SK-N-SH (cell line): ENCODE results near the gene PKN2. TPM values are rescaled to one million over a fixed set of nuclear protein-coding genes. Genes with fewer than 3 reads are reported as not detected.

ENCODE experiments used
- CTCF ChIA-PET: fragments of 300-600, 350-600 bp; formaldehyde crosslinking; extraction: SDS; loops from one replicate; lab custom pipeline; 2021; lab: Yijun Ruan, JAX
- POLR2A ChIA-PET: fragments of 350-600 bp; sonication (Branson Sonifier 250); formaldehyde crosslinking; extraction: SDS; loops from one replicate; lab custom pipeline; 2020; ENCODE audit warnings: antibody characterized with exemption, inconsistent platforms; lab: Yijun Ruan, JAX
- DNase-seq: peaks from one replicate; pipeline ENCODE4 v3.0.0; 2012
- H2AFZ ChIP-seq: fragments of 200-600 bp; sonication (generic); 2 replicates; pipeline ENCODE4 v1.8.1; 2016; ENCODE audit warnings: antibody characterized with exemption, mild to moderate bottlenecking, low read depth
- H3F3A ChIP-seq: fragments of 200-600 bp; sonication (generic); replicated peaks from 2 replicates; pipeline ENCODE3; 2016; ENCODE audit warnings: antibody characterized with exemption, mild to moderate bottlenecking; ENCODE audit not compliant: insufficient read depth
- H3K27ac ChIP-seq, 2 experiments: fragments of 200-500 bp in 1 of 2; fragments of 200-600 bp in 1 of 2; sonication (Bioruptor generic) in 1 of 2; sonication (generic), shearing (Covaris generic) in 1 of 2; 2 replicates each; pipeline versions ENCODE4 v1.5.1 to v1.6.1; 2014 to 2016; ENCODE audit warnings: low read depth in 2 of 2, inconsistent platforms in 1 of 2, low read length in 1 of 2, mild to moderate bottlenecking in 1 of 2, mixed read lengths in 1 of 2
- H3K27me3 ChIP-seq: fragments of 200-600 bp; sonication (generic), shearing (Covaris generic); 2 replicates; pipeline ENCODE4 v1.6.1; 2016; ENCODE audit warnings: mixed run types; ENCODE audit not compliant: insufficient read depth
- H3K36me3 ChIP-seq, 2 experiments: fragments of 200-500 bp in 1 of 2; fragments of 200-600 bp in 1 of 2; sonication (Bioruptor generic) in 1 of 2; sonication (generic) in 1 of 2; replicated peaks in 1 of 2; 2 replicates each; pipeline versions ENCODE3 to v1.5.1; 2014 to 2016; ENCODE audit warnings: low read length in 1 of 2, mild to moderate bottlenecking in 1 of 2; ENCODE audit not compliant: insufficient read depth in 2 of 2, control insufficient read depth in 1 of 2
- H3K4me1 ChIP-seq, 2 experiments: fragments of 200-500 bp in 1 of 2; fragments of 200-600 bp in 1 of 2; sonication (Bioruptor generic) in 1 of 2; sonication (generic), shearing (Covaris generic) in 1 of 2; 2 replicates each; pipeline versions ENCODE4 v1.5.1 to v1.6.1; 2014 to 2016; ENCODE audit warnings: low read depth in 1 of 2, low read length in 1 of 2, mixed run types in 1 of 2; ENCODE audit not compliant: insufficient read depth in 2 of 2, control insufficient read depth in 1 of 2
- H3K4me2 ChIP-seq: fragments of 200-600 bp; sonication (generic), shearing (Covaris generic); 2 replicates; pipeline ENCODE4 v1.6.1; 2017; ENCODE audit warnings: mixed run types
- H3K4me3 ChIP-seq, 2 experiments: fragments of 200-500 bp in 1 of 2; fragments of 200-600 bp in 1 of 2; sonication (Bioruptor generic) in 1 of 2; sonication (generic), shearing (Covaris generic) in 1 of 2; 2 replicates each; pipeline versions ENCODE4 v1.5.1 to v1.8.1; 2014 to 2016; ENCODE audit warnings: low read depth in 2 of 2, inconsistent platforms in 1 of 2, low read length in 1 of 2, mild to moderate bottlenecking in 1 of 2, mixed read lengths in 1 of 2, moderate library complexity in 1 of 2
- H3K79me2 ChIP-seq: fragments of 200-600 bp; sonication (generic); 2 replicates; pipeline ENCODE4 v1.8.1; 2017; ENCODE audit warnings: mild to moderate bottlenecking; ENCODE audit not compliant: insufficient read depth
- H3K9ac ChIP-seq: fragments of 200-600 bp; sonication (generic); 2 replicates; pipeline ENCODE4 v1.6.1; 2017; ENCODE audit warnings: mixed run types
- H3K9me2 ChIP-seq: fragments of 200-600 bp; sonication (generic); 2 replicates; pipeline ENCODE4 v1.6.1; 2017; ENCODE audit warnings: mixed run types
- H3K9me3 ChIP-seq: fragments of 200-600 bp; sonication (generic); 2 replicates; pipeline ENCODE4 v1.6.1; 2017; ENCODE audit warnings: mixed run types, mild to moderate bottlenecking, moderate library complexity
- H4K20me1 ChIP-seq: fragments of 200-600 bp; sonication (generic); 2 replicates; pipeline ENCODE4 v1.6.1; 2017; ENCODE audit warnings: mild to moderate bottlenecking, mixed run types; ENCODE audit not compliant: insufficient read depth
- CHD2 ChIP-seq: fragments of 150-350 bp; IDR thresholded peaks from 2 replicates; pipeline ENCODE4 v1.6.1; 2018; ENCODE audit warnings: low read length; ENCODE audit not compliant: partially characterized antibody
- EZH2phosphoT487 ChIP-seq: fragments of 200-600 bp; sonication (generic); IDR thresholded peaks from 2 replicates; pipeline ENCODE4 v1.6.1; 2017; ENCODE audit warnings: low read depth, mixed run types, mild to moderate bottlenecking, antibody characterized with exemption, moderate library complexity, borderline replicate concordance
- FOXJ3 ChIP-seq: sonication (generic); formaldehyde crosslinking; IDR thresholded peaks from 2 replicates; pipeline ENCODE4 v1.5.1; 2020; ENCODE audit warnings: mild to moderate bottlenecking, missing genetic modification reagents
- MEF2A ChIP-seq: IDR thresholded peaks from 2 replicates; pipeline ENCODE4 v1.4.0; 2012; ENCODE audit warnings: low read depth, borderline replicate concordance
- NRF1 ChIP-seq: IDR thresholded peaks from 2 replicates; pipeline ENCODE4 v1.6.1; 2012; ENCODE audit warnings: low read depth, mild to moderate bottlenecking, low read length
- RAD21 ChIP-seq: IDR thresholded peaks from 2 replicates; pipeline ENCODE4 v1.6.1; 2012; ENCODE audit warnings: mild to moderate bottlenecking, low read length
- RCOR1 ChIP-seq: fragments of 150-350 bp; IDR thresholded peaks from 2 replicates; pipeline ENCODE4 v1.6.1; 2017; ENCODE audit warnings: antibody characterized with exemption, low read length
- RXRA ChIP-seq: IDR thresholded peaks from 2 replicates; pipeline ENCODE4 v1.4.0; 2012; ENCODE audit warnings: low read depth, mild to moderate bottlenecking, borderline replicate concordance
- SIN3A ChIP-seq: IDR thresholded peaks from 2 replicates; pipeline ENCODE4 v1.6.1; 2012; ENCODE audit warnings: low read depth, mild to moderate bottlenecking, low read length, moderate library complexity, borderline replicate concordance
- TEAD4 ChIP-seq: IDR thresholded peaks from 2 replicates; pipeline ENCODE4 v1.4.0; 2012; ENCODE audit warnings: mild to moderate bottlenecking, borderline replicate concordance; ENCODE audit not compliant: insufficient read depth
- YY1 ChIP-seq: IDR thresholded peaks from 2 replicates; pipeline ENCODE4 v1.4.0; 2012; ENCODE audit warnings: low read depth, mild to moderate bottlenecking
- WGBS: methylation state at CpG from one replicate; pipeline ENCODE4 v1.1.6; 2017; ENCODE audit warnings: low lambda C conversion rate; 5-methylcytosine and 5-hydroxymethylcytosine counted together
- polyA plus RNA-seq, 3 experiments: library from polyadenylated mRNA; depleted of rRNA; stranded (reverse); fragments of >200 nt; gene quantifications; 2 replicates each; pipeline ENCODE4 v1.2.3, GENCODE V29; 2012
- TF ChIP-seq, protein P1 (sequence below): IDR thresholded peaks from 2 replicates; pipeline ENCODE4 v1.4.0; 2012; ENCODE audit warnings: low read depth, borderline replicate concordance
- TF ChIP-seq, protein P2 (sequence below): IDR thresholded peaks from 2 replicates; pipeline ENCODE4 v1.4.0; 2012; ENCODE audit warnings: low read depth
- TF ChIP-seq, protein P3 (sequence below): fragments of 150-350 bp; IDR thresholded peaks from 2 replicates; pipeline ENCODE4 v1.6.1; 2017; ENCODE audit warnings: antibody characterized with exemption, low read length, low read depth, borderline replicate concordance
- TF ChIP-seq, protein P4 (sequence below): fragments of 150-350 bp; IDR thresholded peaks from 2 replicates; pipeline ENCODE4 v1.6.1; 2016; ENCODE audit warnings: mild to moderate bottlenecking, low read depth, low read length

PKN2 gene
- polyA plus RNA-seq, 1 of the 3 experiments (the other 2 are of a cell fraction): 6.8 TPM

DNA sequence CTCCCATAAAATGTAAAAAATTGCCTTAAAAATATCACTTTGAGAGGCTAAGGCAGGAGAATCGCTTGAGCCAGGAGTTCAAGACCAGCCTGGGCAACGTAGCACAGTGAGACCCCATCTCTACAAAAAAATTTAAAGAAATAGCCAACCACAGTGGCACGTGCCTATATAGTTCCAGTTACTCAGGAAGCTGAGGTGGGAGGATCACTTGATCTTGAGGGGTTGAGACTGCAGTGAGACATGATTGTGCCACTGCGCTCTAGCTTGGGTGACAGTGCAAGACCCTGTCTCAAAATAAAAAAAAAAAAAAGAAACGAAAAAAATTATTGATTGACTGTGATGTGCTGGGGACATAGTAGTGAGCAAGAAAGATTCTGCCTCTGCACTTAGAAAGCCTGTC is 38.4 kb downstream of the PKN2 start:
- peaks cover 50% of the 10 kb centered on the region for H4K20me1 ChIP-seq
- H3K9ac ChIP-seq: no peak overlapping the region
- H3K4me3 ChIP-seq: no peak overlapping the region
- H3K9me3 ChIP-seq: no peaks in the 10 kb centered on the region
- H3F3A ChIP-seq: no peaks in the 10 kb centered on the region
- DNase-seq: no peak
- H3K36me3 ChIP-seq: no peaks in the 10 kb centered on the region
- CTCF ChIA-PET: no interaction called here
- 96% methylated on average over 5 of the region's 5 CpGs for WGBS
- TF ChIP-seq RAD21 (no peak), YY1 (no peak), FOXJ3 (CRISPR knock-in tag) (no peak), NRF1 (no peak), EZH2phosphoT487 (no peak), RCOR1 (no peak), MEF2A (no peak), TEAD4 (no peak)
- TF ChIP-seq, protein P1, sequence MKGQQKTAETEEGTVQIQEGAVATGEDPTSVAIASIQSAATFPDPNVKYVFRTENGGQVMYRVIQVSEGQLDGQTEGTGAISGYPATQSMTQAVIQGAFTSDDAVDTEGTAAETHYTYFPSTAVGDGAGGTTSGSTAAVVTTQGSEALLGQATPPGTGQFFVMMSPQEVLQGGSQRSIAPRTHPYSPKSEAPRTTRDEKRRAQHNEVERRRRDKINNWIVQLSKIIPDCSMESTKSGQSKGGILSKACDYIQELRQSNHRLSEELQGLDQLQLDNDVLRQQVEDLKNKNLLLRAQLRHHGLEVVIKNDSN: no peak
- TF ChIP-seq, protein P2, sequence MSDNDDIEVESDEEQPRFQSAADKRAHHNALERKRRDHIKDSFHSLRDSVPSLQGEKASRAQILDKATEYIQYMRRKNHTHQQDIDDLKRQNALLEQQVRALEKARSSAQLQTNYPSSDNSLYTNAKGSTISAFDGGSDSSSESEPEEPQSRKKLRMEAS: no peak
- TF ChIP-seq, protein P3, sequence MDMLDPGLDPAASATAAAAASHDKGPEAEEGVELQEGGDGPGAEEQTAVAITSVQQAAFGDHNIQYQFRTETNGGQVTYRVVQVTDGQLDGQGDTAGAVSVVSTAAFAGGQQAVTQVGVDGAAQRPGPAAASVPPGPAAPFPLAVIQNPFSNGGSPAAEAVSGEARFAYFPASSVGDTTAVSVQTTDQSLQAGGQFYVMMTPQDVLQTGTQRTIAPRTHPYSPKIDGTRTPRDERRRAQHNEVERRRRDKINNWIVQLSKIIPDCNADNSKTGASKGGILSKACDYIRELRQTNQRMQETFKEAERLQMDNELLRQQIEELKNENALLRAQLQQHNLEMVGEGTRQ: no peak
- TF ChIP-seq, protein P4, sequence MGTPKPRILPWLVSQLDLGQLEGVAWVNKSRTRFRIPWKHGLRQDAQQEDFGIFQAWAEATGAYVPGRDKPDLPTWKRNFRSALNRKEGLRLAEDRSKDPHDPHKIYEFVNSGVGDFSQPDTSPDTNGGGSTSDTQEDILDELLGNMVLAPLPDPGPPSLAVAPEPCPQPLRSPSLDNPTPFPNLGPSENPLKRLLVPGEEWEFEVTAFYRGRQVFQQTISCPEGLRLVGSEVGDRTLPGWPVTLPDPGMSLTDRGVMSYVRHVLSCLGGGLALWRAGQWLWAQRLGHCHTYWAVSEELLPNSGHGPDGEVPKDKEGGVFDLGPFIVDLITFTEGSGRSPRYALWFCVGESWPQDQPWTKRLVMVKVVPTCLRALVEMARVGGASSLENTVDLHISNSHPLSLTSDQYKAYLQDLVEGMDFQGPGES: no peak
- TF ChIP-seq, all 33 proteins: peak for 0
- Histone ChIP-seq H3K9me2 (no peaks in the 10 kb centered on the region), H3K4me1 (no peaks in the 10 kb centered on the region; a peak in 1 of 4 replicates), H2AFZ (no peak overlapping the region), H3K27ac (no peak overlapping the region), H3K27me3 (no peaks in the 10 kb centered on the region), H3K79me2 (peaks cover 94% of the 10 kb centered on the region), H3K4me2 (no peak overlapping the region)
- POLR2A ChIA-PET: no interaction called here

DNA sequence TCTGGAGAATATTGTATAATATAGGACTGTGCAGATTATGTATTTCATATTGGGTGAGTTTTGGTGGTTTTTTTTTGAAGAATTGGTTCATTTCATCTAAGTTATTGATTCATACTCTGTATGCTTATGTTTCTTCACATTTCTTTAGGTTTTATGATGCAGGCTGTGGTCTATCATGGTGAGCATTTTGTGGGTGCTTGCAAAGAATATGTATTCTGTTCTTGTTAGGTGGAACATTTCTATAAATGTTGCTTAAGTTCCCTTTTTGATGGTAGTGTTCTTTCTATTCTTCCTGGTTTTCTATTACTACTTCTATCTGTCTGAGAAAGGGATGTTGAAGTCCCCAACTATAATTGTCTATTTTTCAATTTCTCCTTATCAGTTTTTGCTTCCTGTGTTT is 42.6 kb downstream of the PKN2 start:
- H3K27ac ChIP-seq: no peak overlapping the region
- H3K9me3 ChIP-seq: no peaks in the 10 kb centered on the region
- no peaks in the 10 kb centered on the region for H3K9me2 ChIP-seq
- no peaks in the 10 kb centered on the region for H3K27me3 ChIP-seq
- peaks cover 2 to 3% of the 10 kb centered on the region in 2 experiments; a peak in 2 of 4 replicates for H3K4me1 ChIP-seq
- no peak overlapping the region for H2AFZ ChIP-seq
- H3K9ac ChIP-seq: no peak overlapping the region
- H3K4me2 ChIP-seq: no peak overlapping the region
- CTCF ChIA-PET: no interaction called here
- peaks cover 59% of the 10 kb centered on the region for H4K20me1 ChIP-seq
- H3K79me2 ChIP-seq: peaks cover 82% of the 10 kb centered on the region
- no peak for DNase-seq
- H3K36me3 ChIP-seq: peaks cover 0 to 7% of the 10 kb centered on the region in 2 experiments
- peaks cover 6% of the 10 kb centered on the region for H3F3A ChIP-seq
- POLR2A ChIA-PET: no interaction called here
- TF ChIP-seq, protein P3: no peak
- TF ChIP-seq RAD21 (no peak), SIN3A (no peak), RXRA (no peak), CHD2 (no peak)
- TF ChIP-seq, protein P4: no peak
- no peak overlapping the region for H3K4me3 ChIP-seq
